Activated B cell treated with CpG ODN at 0.5 μM for 24 hours (primary cell): ENCODE results near the gene SMIM38. TPM values are rescaled to one million over a fixed set of nuclear protein-coding genes. Genes with fewer than 3 reads are reported as not detected.

Source experiments
- ATAC-seq: fragments of 200-7000 bp; cut with Tn5 transposase; one replicate; pipeline ENCODE4 v1.10.0; 2021; ENCODE audit warnings: low read depth, mild to moderate bottlenecking, moderate library complexity
- CTCF ChIA-PET: fragments of 350-600 bp; sonication (Branson Sonifier 250); formaldehyde crosslinking; loops from one replicate; lab custom pipeline; 2021; ENCODE audit warnings: antibody characterized with exemption; lab: Charles Lee
- POLR2A ChIA-PET: fragments of 350-600 bp; sonication (Branson Sonifier 250); formaldehyde crosslinking; loops from one replicate; lab custom pipeline; 2021; ENCODE audit warnings: antibody characterized with exemption; lab: Charles Lee
- DNase-seq: peaks from one replicate; pipeline ENCODE4 v3.0.0; 2022
- H3K27ac Mint-ChIP-seq: one replicate; pipeline ENCODE4 v1.8.0; 2020; ENCODE audit warnings: mixed read lengths
- H3K27me3 Mint-ChIP-seq: one replicate; pipeline ENCODE4 v1.8.0; 2021; ENCODE audit warnings: mixed read lengths
- H3K36me3 Mint-ChIP-seq: one replicate; pipeline ENCODE4 v1.8.0; 2021; ENCODE audit warnings: low read depth, mixed read lengths
- H3K4me1 Mint-ChIP-seq: one replicate; pipeline ENCODE4 v1.8.0; 2021; ENCODE audit warnings: mixed read lengths
- H3K4me3 Mint-ChIP-seq: one replicate; pipeline ENCODE4 v1.8.0; 2020; ENCODE audit warnings: mild to moderate bottlenecking, mixed read lengths
- H3K9me3 Mint-ChIP-seq: one replicate; pipeline ENCODE4 v1.8.0; 2020; ENCODE audit warnings: mixed read lengths
- CTCF ChIP-seq: fragments of 200-600 bp; IDR thresholded peaks from one replicate; pipeline ENCODE4 v1.8.0; 2022; ENCODE audit warnings: antibody characterized with exemption, mild to moderate bottlenecking
- intact Hi-C: fragments of 100-400 bp; cut with micrococcal nuclease; formaldehyde crosslinking; loops from one replicate; pipeline ENCODE4 v1.15.1; 2024
- total RNA-seq: library from RNA; stranded (reverse); gene quantifications from 2 replicates; pipeline ENCODE4 v1.2.3, GENCODE V29; 2022

SMIM38 gene
- total RNA-seq, 1 donor from 2014 or later: 2.7 TPM

- no peak for TF ChIP-seq CTCF
- Mint-ChIP-seq H3K4me3 (no peak overlapping the region), H3K4me1 (no peaks in the 10 kb centered on the region), H3K9me3 (no peaks in the 10 kb centered on the region), H3K36me3 (no peaks in the 10 kb centered on the region), H3K27ac (no peak overlapping the region), H3K27me3 (peaks cover 9% of the 10 kb centered on the region)
- no peak for DNase-seq
- ChIA-PET CTCF (no interaction called here), POLR2A (no interaction called here)
- ATAC-seq: no peak
- intact Hi-C loops: no loop called here
Observed at GRCh38 chr11:69180226-69180625, 24.5 kb downstream of the SMIM38 start.

GRCh38 chr11:69180726-69181125 is 25.0 kb downstream of the SMIM38 start:
- CTCF ChIA-PET: no interaction called here
- intact Hi-C loops: no loop called here

GRCh38 chr11:69183613-69184012 is 27.9 kb downstream of the SMIM38 start:
- Mint-ChIP-seq H3K9me3 (peaks cover 7% of the 10 kb centered on the region), H3K36me3 (no peaks in the 10 kb centered on the region), H3K4me1 (no peaks in the 10 kb centered on the region), H3K4me3 (no peak overlapping the region), H3K27me3 (peaks cover 11% of the 10 kb centered on the region), H3K27ac (no peak overlapping the region)
- DNase-seq: no peak
- ChIA-PET CTCF (no interaction called here), POLR2A (no interaction called here)
- intact Hi-C loops: no loop called here
- ATAC-seq: no peak
- TF ChIP-seq CTCF: no peak

More at GRCh38 chr11:69180726-69181125, 25.0 kb downstream of the SMIM38 start:
- Mint-ChIP-seq H3K4me3 (no peak overlapping the region), H3K27me3 (peaks cover 9% of the 10 kb centered on the region), H3K27ac (no peak overlapping the region), H3K36me3 (no peaks in the 10 kb centered on the region), H3K9me3 (no peaks in the 10 kb centered on the region), H3K4me1 (no peaks in the 10 kb centered on the region)
- POLR2A ChIA-PET: no interaction called here
- TF ChIP-seq CTCF: no peak
- ATAC-seq (no peak), DNase-seq (no peak)

GRCh38 chr11:69186316-69187260 is 30.9 kb downstream of the SMIM38 start:
- ChIA-PET POLR2A (no interaction called here), CTCF (interaction anchor here (1.0 kb wide), 1 partner anchor 84 kb away, joined by 3 read pairs; no protein-coding TSS in a partner anchor)
- TF ChIP-seq CTCF: no peak
- no peaks in the 10 kb centered on the region for H3K4me1 Mint-ChIP-seq
- no peak overlapping the region for H3K27ac Mint-ChIP-seq
- no peak for DNase-seq
- H3K36me3 Mint-ChIP-seq: no peaks in the 10 kb centered on the region
- peaks cover 2% of the 10 kb centered on the region for H3K27me3 Mint-ChIP-seq
- peaks cover 11% of the 10 kb centered on the region for H3K9me3 Mint-ChIP-seq
- no peak overlapping the region for H3K4me3 Mint-ChIP-seq
- intact Hi-C loops: no loop called here
- no peak for ATAC-seq

- H3K9me3 Mint-ChIP-seq: peaks cover 11% of the 10 kb centered on the region
- ATAC-seq: no peak
- intact Hi-C loops: no loop called here
- H3K27ac Mint-ChIP-seq: no peak overlapping the region
- no peak for TF ChIP-seq CTCF
- H3K4me3 Mint-ChIP-seq: no peak overlapping the region
- no peak for DNase-seq
- ChIA-PET CTCF (no interaction called here), POLR2A (no interaction called here)
- peaks cover 3% of the 10 kb centered on the region for H3K27me3 Mint-ChIP-seq
- no peaks in the 10 kb centered on the region for H3K36me3 Mint-ChIP-seq
- H3K4me1 Mint-ChIP-seq: no peaks in the 10 kb centered on the region
Observed at GRCh38 chr11:69187540-69188065, 31.9 kb downstream of the SMIM38 start.
